Body of pancreas (tissue), 4 donors: ENCODE data around the gene FNIP1. TPM values are rescaled to one million over a fixed set of nuclear protein-coding genes. Genes with fewer than 3 reads are reported as not detected.

Experiments used
- ATAC-seq: fragments of 150-250 bp; one replicate; pipeline ENCODE4 v1.9.1; 2016
- DNase-seq, 4 donors: peaks; one replicate each; pipeline ENCODE4 v3.0.0-alpha.2; 2019
- H3K27ac ChIP-seq, 4 donors: fragments of 200-600 bp; sonication (generic); 1 replicate in 3 of 4; 2 replicates in 1 of 4; pipeline versions ENCODE4 v1.5.1 to v1.6.1; 2016 to 2019; ENCODE audit warnings: mild to moderate bottlenecking in 1 of 4, mixed read lengths in 1 of 4, moderate library complexity in 1 of 4
- H3K27me3 ChIP-seq, 2 donors: fragments of 200-600 bp; sonication (generic); one replicate each; pipeline ENCODE4 v1.6.0; 2016; ENCODE audit warnings: mild to moderate bottlenecking in 1 of 2
- H3K36me3 ChIP-seq, 2 donors: fragments of 200-600 bp; sonication (generic); replicated peaks in 1 of 2; 2 replicates each; pipeline ENCODE4 v1.5.1; 2016; ENCODE audit warnings: low read depth in 2 of 2; ENCODE audit not compliant: insufficient read depth in 1 of 2
- H3K4me1 ChIP-seq: fragments of 200-600 bp; sonication (generic); one replicate; pipeline ENCODE4 v1.6.0; 2016
- H3K4me3 ChIP-seq, 2 donors: fragments of 200-600 bp; sonication (generic); 1 replicate in 1 of 2; 2 replicates in 1 of 2; pipeline ENCODE4 v1.5.1; 2016 to 2019
- H3K9me3 ChIP-seq, 3 donors: fragments of 200-600 bp; sonication (generic); 1 replicate in 2 of 3; 2 replicates in 1 of 3; pipeline ENCODE4 v1.5.1; 2016
- CTCF ChIP-seq, 7 experiments: fragments of 450-650 bp in 4 of 7; fragments of 200-600 bp in 3 of 7; sonication (generic) in 3 of 7; IDR thresholded peaks; one replicate each; pipeline ENCODE4 v1.5.1; 2016 to 2019; ENCODE audit warnings: antibody characterized with exemption in 7 of 7
- POLR2A ChIP-seq, 3 donors: fragments of 450-650 bp; IDR thresholded peaks; one replicate each; pipeline ENCODE4 v1.6.1; 2016; ENCODE audit warnings: antibody characterized with exemption in 3 of 3, mild to moderate bottlenecking in 2 of 3
- WGBS, 2 donors: methylation state at CpG; one replicate each; pipeline ENCODE4 v1.1.5; 2017; 5-methylcytosine and 5-hydroxymethylcytosine counted together
- intact Hi-C: fragments of 100-400 bp; cut with DNase I; formaldehyde crosslinking; loops from one replicate; pipeline ENCODE4 v1.15.1; 2023
- total RNA-seq, 2 donors: library from RNA; depleted of rRNA; stranded (reverse); fragments of >200 nt; gene quantifications; one replicate each; pipeline ENCODE4 v1.1.0, GENCODE V29; 2016

FNIP1 gene
- total RNA-seq, 2 donors from 2014 or later: 20.5 to 35.9 TPM

- Histone ChIP-seq H3K4me3 (no peak overlapping the region), H3K27me3 (no peaks in the 10 kb centered on the region), H3K9me3 (no peaks in the 10 kb centered on the region), H3K36me3 (peaks cover 5 to 16% of the 10 kb centered on the region in 2 donors), H3K27ac (no peak overlapping the region), H3K4me1 (peaks cover 6% of the 10 kb centered on the region)
- ATAC-seq: no peak
- 88 to 90% methylated on average over 2 of the region's 2 CpGs for WGBS, 2 donors
- TF ChIP-seq POLR2A (IDR thresholded peaks at IDR 0.05): no peak
- TF ChIP-seq CTCF (IDR thresholded peaks at IDR 0.05): no peak
- intact Hi-C loops: no loop called here
- DNase-seq: no peak
These were observed 142.0 kb downstream of the FNIP1 start for GRCh38 chr5:131654776-131655175.

GRCh38 chr5:131654309-131654708 is 142.5 kb downstream of the FNIP1 start:
- intact Hi-C loops: no loop called here
- Histone ChIP-seq H3K36me3 (peaks cover 5 to 11% of the 10 kb centered on the region in 2 donors), H3K27me3 (no peaks in the 10 kb centered on the region), H3K9me3 (no peaks in the 10 kb centered on the region), H3K27ac (no peak overlapping the region), H3K4me1 (peaks cover 6% of the 10 kb centered on the region), H3K4me3 (no peak overlapping the region)
- no peak for ATAC-seq
- DNase-seq: no peak
- TF ChIP-seq CTCF (IDR thresholded peaks at IDR 0.05) (no peak), POLR2A (IDR thresholded peaks at IDR 0.05) (no peak)
- 74 to 80% methylated on average over 2 of the region's 2 CpGs for WGBS, 2 donors

GRCh38 chr5:131649161-131649560 is 147.7 kb downstream of the FNIP1 start:
- Histone ChIP-seq H3K27me3 (no peaks in the 10 kb centered on the region), H3K9me3 (no peaks in the 10 kb centered on the region), H3K4me1 (peaks cover 1% of the 10 kb centered on the region), H3K36me3 (peaks cover 5 to 17% of the 10 kb centered on the region in 2 donors), H3K4me3 (no peak overlapping the region), H3K27ac (no peak overlapping the region)
- no peak for ATAC-seq
- intact Hi-C loops: loop anchor here (10.0 kb wide), 1 partner anchor 156 kb away; no protein-coding TSS in a partner anchor
- 91% methylated on average over 3 of the region's 3 CpGs for WGBS, 2 donors
- no peak for TF ChIP-seq POLR2A (IDR thresholded peaks at IDR 0.05)
- no peak for TF ChIP-seq CTCF (IDR thresholded peaks at IDR 0.05)
- no peak for DNase-seq

- H3K9me3 ChIP-seq: no peaks in the 10 kb centered on the region
- no peak for DNase-seq
- H3K27me3 ChIP-seq: no peaks in the 10 kb centered on the region
- 75 to 91% methylated on average over 10 of the region's 10 CpGs for WGBS, 2 donors
- no peak for ATAC-seq
- no peaks in the 10 kb centered on the region for H3K4me1 ChIP-seq
- H3K4me3 ChIP-seq: no peak overlapping the region
- peaks cover 5 to 17% of the 10 kb centered on the region in 2 donors for H3K36me3 ChIP-seq
- H3K27ac ChIP-seq: no peak overlapping the region
- intact Hi-C loops: loop anchor here (10.0 kb wide), 1 partner anchor 158 kb away; no protein-coding TSS in a partner anchor
- TF ChIP-seq CTCF (IDR thresholded peaks at IDR 0.05): no peak
- TF ChIP-seq POLR2A (IDR thresholded peaks at IDR 0.05): no peak
These were observed 149.6 kb downstream of the FNIP1 start for GRCh38 chr5:131647048-131647769.

GRCh38 chr5:131644822-131645221 is 152.0 kb downstream of the FNIP1 start:
- H3K36me3 ChIP-seq: peaks cover 0 to 6% of the 10 kb centered on the region in 2 donors

More at GRCh38 chr5:131644822-131645221, 152.0 kb downstream of the FNIP1 start:
- intact Hi-C loops: loop anchor here (10.0 kb wide), 1 partner anchor 160 kb away; no protein-coding TSS in a partner anchor
- no peak for ATAC-seq
- Histone ChIP-seq H3K9me3 (no peaks in the 10 kb centered on the region), H3K27me3 (no peaks in the 10 kb centered on the region), H3K27ac (no peak overlapping the region), H3K4me3 (no peak overlapping the region), H3K4me1 (no peaks in the 10 kb centered on the region)
- WGBS, 2 donors: 90 to 95% methylated on average over 7 of the region's 7 CpGs
- no peak for DNase-seq
- TF ChIP-seq POLR2A (IDR thresholded peaks at IDR 0.05): no peak
- no peak for TF ChIP-seq CTCF (IDR thresholded peaks at IDR 0.05)
